Measurements from ENCODE around the gene GDF15.
"Not testable (repeated sequence)": the region's sequence is repeated elsewhere in the genome, so short reads cannot be mapped to it uniquely, and the experiment has no call there.

GRCh38 chr19:18405754-18406153, 19.8 kb downstream of the GDF15 start:
- TF ChIP-seq CTCF (IDR thresholded peaks at IDR 0.05); NFYB (CRISPR knock-in tag; conservative IDR thresholded peaks at IDR 0.05; ENCODE audit: low read depth); SP1 (CRISPR knock-in tag; conservative IDR thresholded peaks at IDR 0.05); TEAD1 (CRISPR knock-in tag; IDR thresholded peaks at IDR 0.05); ATF6 (CRISPR knock-in tag; IDR thresholded peaks at IDR 0.05); MAX (CRISPR knock-in tag; IDR thresholded peaks at IDR 0.05); ZNF121 (CRISPR knock-in tag; IDR thresholded peaks at IDR 0.05); ZNF425 (CRISPR knock-in tag; conservative IDR thresholded peaks at IDR 0.05); USF1 (CRISPR knock-in tag; IDR thresholded peaks at IDR 0.05): not testable (repeated sequence)
- TF ChIP-seq, protein P1, sequence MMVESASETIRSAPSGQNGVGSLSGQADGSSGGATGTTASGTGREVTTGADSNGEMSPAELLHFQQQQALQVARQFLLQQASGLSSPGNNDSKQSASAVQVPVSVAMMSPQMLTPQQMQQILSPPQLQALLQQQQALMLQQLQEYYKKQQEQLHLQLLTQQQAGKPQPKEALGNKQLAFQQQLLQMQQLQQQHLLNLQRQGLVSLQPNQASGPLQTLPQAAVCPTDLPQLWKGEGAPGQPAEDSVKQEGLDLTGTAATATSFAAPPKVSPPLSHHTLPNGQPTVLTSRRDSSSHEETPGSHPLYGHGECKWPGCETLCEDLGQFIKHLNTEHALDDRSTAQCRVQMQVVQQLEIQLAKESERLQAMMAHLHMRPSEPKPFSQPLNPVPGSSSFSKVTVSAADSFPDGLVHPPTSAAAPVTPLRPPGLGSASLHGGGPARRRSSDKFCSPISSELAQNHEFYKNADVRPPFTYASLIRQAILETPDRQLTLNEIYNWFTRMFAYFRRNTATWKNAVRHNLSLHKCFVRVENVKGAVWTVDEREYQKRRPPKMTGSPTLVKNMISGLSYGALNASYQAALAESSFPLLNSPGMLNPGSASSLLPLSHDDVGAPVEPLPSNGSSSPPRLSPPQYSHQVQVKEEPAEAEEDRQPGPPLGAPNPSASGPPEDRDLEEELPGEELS (CRISPR knock-in tag; IDR thresholded peaks at IDR 0.05) = not testable (repeated sequence)

All from WTC11 (cell line).